Measurements from ENCODE around the gene OR11H7.
"Not testable (repeated sequence)": the region's sequence is repeated elsewhere in the genome, so short reads cannot be mapped to it uniquely, and the experiment has no call there.

Gene OR11H7

DNA sequence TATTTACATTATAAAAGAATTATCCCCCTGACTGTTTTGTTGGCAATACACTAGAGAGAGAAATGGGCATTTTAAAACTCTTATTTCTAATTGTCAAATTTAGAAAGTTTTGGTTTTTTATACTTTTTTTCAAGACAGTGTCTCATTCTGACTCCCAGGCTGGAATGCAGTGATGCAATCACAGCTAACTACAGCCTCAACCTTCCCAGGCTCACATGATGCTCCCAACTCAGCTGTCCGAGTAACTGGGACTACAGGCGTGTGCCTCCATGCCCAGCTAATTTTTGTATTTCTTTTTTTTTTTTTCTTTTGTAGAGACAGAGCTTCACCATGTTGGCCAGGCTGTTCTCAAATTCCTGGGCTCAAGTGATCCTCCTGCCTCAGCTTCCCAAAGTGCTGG lies 13.6 kb upstream of the OR11H7 start:
- TF ChIP-seq CTCF (IDR thresholded peaks at IDR 0.05; ENCODE audit: low read depth, low read length, missing control alignments) = no peak
- no peak for DNase-seq (ENCODE audit: extremely low read depth, low read depth)
- no peak overlapping the region for H3K4me3 ChIP-seq (replicated peaks; ENCODE audit: low read depth, low read length)

GRCh38 chr14:20219033-20219432 lies 9.7 kb upstream of the OR11H7 start:
- no peak for DNase-seq (ENCODE audit: extremely low read depth, low read depth)
- TF ChIP-seq CTCF (IDR thresholded peaks at IDR 0.05; ENCODE audit: low read depth, low read length, missing control alignments) = no peak

GRCh38 chr14:20223410-20223809 lies 5.4 kb upstream of the OR11H7 start, which contains the start of gene OR11H6:
Gene OR11H6 (plus strand): TSS chr14:20223710. CDS start chr14:20223710, 0 bp downstream.
- DNase-seq (ENCODE audit: extremely low read depth, low read depth) = no peak
- no peak for TF ChIP-seq CTCF (IDR thresholded peaks at IDR 0.05; ENCODE audit: low read depth, low read length, missing control alignments)
- no peak within 1 kb of the TSS for H3K4me3 ChIP-seq (replicated peaks; ENCODE audit: low read depth, low read length)

More at GRCh38 chr14:20219033-20219432, 9.7 kb upstream of the OR11H7 start:
- H3K4me3 ChIP-seq (replicated peaks; ENCODE audit: low read depth, low read length) = no peak overlapping the region

- not testable (repeated sequence) for H3K4me3 ChIP-seq (replicated peaks; ENCODE audit: low read depth, low read length); DNase-seq (ENCODE audit: extremely low read depth, low read depth)
Measured at GRCh38 chr14:20235415-20235814, 6.6 kb downstream of the OR11H7 start.

- no peak for DNase-seq (ENCODE audit: extremely low read depth, low read depth)
- no peak overlapping the region for H3K4me3 ChIP-seq (replicated peaks; ENCODE audit: low read depth, low read length)
- no peak for TF ChIP-seq CTCF (IDR thresholded peaks at IDR 0.05; ENCODE audit: low read depth, low read length, missing control alignments)
Measured at GRCh38 chr14:20247646-20248246, 19.0 kb downstream of the OR11H7 start.

DNA sequence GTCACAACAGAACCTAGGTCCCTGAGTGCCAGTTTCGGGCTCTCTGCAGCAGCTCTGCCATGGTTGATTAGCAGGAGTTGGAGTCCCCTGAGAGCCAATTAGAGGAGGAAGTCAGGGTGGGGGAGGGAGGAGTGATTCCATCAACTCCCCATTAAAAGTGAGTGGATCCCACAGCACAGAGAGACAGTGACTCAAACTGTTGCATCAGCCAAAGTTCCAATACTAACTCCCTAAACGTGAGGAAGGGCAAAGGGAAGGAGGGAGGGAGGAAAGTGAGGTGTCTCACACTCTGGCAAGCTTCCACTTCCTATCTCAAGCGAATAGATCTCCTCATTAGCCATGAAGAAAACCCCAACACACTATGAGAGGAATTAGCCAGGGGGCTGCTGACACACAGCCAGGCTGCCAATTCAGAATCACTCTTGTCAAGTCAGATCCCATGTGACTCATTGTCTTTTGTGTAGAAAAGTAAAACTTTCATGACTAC lies 33.9 kb downstream of the OR11H7 start:
- no peak overlapping the region for H3K4me3 ChIP-seq (replicated peaks; ENCODE audit: low read depth, low read length)
- DNase-seq (ENCODE audit: extremely low read depth, low read depth) = peak; percentile 31
- no peak for TF ChIP-seq CTCF (IDR thresholded peaks at IDR 0.05; ENCODE audit: low read depth, low read length, missing control alignments)

- not testable (repeated sequence) for DNase-seq (ENCODE audit: extremely low read depth, low read depth); H3K4me3 ChIP-seq (replicated peaks; ENCODE audit: low read depth, low read length)
Measured at GRCh38 chr14:20264361-20264760, 35.6 kb downstream of the OR11H7 start.

DNA sequence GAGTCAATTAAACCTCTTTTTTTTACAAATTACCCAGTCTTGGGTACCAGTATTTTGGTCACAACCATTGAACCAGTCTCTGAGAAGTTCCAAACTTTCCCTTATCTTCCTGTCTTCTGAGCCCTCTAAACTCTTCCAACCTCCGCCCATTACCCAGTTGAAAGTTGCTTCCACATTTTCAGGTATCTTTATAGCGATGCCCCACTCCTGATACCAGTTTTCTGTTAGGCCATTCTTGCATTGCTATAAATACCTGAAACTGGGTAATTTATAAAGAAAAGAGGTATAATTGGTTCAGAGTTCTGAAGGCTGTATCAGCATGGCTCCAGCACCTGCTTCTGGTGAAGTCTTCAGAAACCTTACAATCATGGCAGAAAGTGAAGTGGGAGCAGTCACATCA lies 45.3 kb downstream of the OR11H7 start:
- DNase-seq (ENCODE audit: extremely low read depth, low read depth) = no peak
- H3K4me3 ChIP-seq (replicated peaks; ENCODE audit: low read depth, low read length) = no peak overlapping the region
- TF ChIP-seq CTCF (IDR thresholded peaks at IDR 0.05; ENCODE audit: low read depth, low read length, missing control alignments) = no peak

All from HFF-Myc (cell line).